ENCODE measurements around the gene DYNC1H1. TPM values are rescaled to one million over a fixed set of nuclear protein-coding genes. Genes with fewer than 3 reads are reported as not detected.

The DYNC1H1 gene
- total RNA-seq, 1 experiment from 2014 or later = 606 TPM

GRCh38 chr14:101965181-101965544 is 790 bp downstream of the DYNC1H1 start:
- intact Hi-C loops (cut with micrococcal nuclease) = no loop called here
- peak; percentile 44 for DNase-seq

GRCh38 chr14:101965770-101966722 is 1.7 kb downstream of the DYNC1H1 start:
- H3K27ac ChIP-seq (ENCODE audit: low read length) = peak overlapping the region; percentile 56
- intact Hi-C loops (cut with micrococcal nuclease) = loop anchor here (2.0 kb wide), 1 partner anchor 15 kb away; no protein-coding TSS in a partner anchor
- no peaks in the 10 kb centered on the region for H3K9me2 ChIP-seq (replicated peaks; ENCODE audit: low read length)
- peaks cover 26% of the 10 kb centered on the region for H3K36me3 ChIP-seq (ENCODE audit: low read depth, low read length)
- TF ChIP-seq CTCF (conservative IDR thresholded peaks at IDR 0.05; ENCODE audit: low read depth, low read length) (no peak), EZH2 (IDR thresholded peaks at IDR 0.05; ENCODE audit: low read length, unreplicated experiment) (no peak), EZH2phosphoT487 (IDR thresholded peaks at IDR 0.05; ENCODE audit: borderline replicate concordance, low read length) (no peak)
- peaks cover 13% of the 10 kb centered on the region; the same call in 1 of the 2 replicates for H4K20me1 ChIP-seq (ENCODE audit: low read length)
- POLR2A ChIA-PET (ENCODE audit: unreplicated experiment) = interaction anchor here (0.7 kb wide), 2 partner anchors 120 to 122 kb away, joined by 3 to 12 read pairs; no protein-coding TSS in a partner anchor
- DNase-seq = peak; percentile 48
- H3K4me1 ChIP-seq (ENCODE audit: insufficient read depth, low read length) = peaks cover 57% of the 10 kb centered on the region
- peak overlapping the region; percentile 81 for H3K4me3 ChIP-seq (ENCODE audit: low read length)
- no peaks in the 10 kb centered on the region for H3K9me3 ChIP-seq (ENCODE audit: low read length)
- TSS peak; percentile 38 for BruUV-seq (replicated peaks)
- no peaks in the 10 kb centered on the region for H3K27me3 ChIP-seq (ENCODE audit: low read length)
- H3K9ac ChIP-seq (ENCODE audit: low read length) = peak overlapping the region; percentile 91
- peaks cover 67% of the 10 kb centered on the region for H3K79me2 ChIP-seq (ENCODE audit: low read length)
- H2AFZ ChIP-seq (ENCODE audit: low read length) = no peak overlapping the region
- no peak for ATAC-seq
- H3F3A ChIP-seq (ENCODE audit: low read length, unreplicated experiment) = no peaks in the 10 kb centered on the region
- H3K4me2 ChIP-seq (ENCODE audit: low read length) = peak overlapping the region; percentile 88
- CTCF ChIA-PET = no interaction called here

More at GRCh38 chr14:101965181-101965544, 790 bp downstream of the DYNC1H1 start:
- ChIA-PET POLR2A (ENCODE audit: unreplicated experiment) (interaction anchor here (0.7 kb wide), 1 partner anchor 123 kb away, joined by 12 read pairs; no protein-coding TSS in a partner anchor), CTCF (no interaction called here)
- Histone ChIP-seq H3K9me2 (replicated peaks; ENCODE audit: low read length) (no peaks in the 10 kb centered on the region), H4K20me1 (ENCODE audit: low read length) (peaks cover 13% of the 10 kb centered on the region; the same call in 1 of the 2 replicates), H3K4me1 (ENCODE audit: insufficient read depth, low read length) (peaks cover 50% of the 10 kb centered on the region), H2AFZ (ENCODE audit: low read length) (no peak overlapping the region), H3K4me2 (ENCODE audit: low read length) (peak overlapping the region; percentile 88), H3K9ac (ENCODE audit: low read length) (peak overlapping the region; percentile 91), H3K79me2 (ENCODE audit: low read length) (peaks cover 58% of the 10 kb centered on the region), H3K9me3 (ENCODE audit: low read length) (no peaks in the 10 kb centered on the region), H3K27ac (ENCODE audit: low read length) (peak overlapping the region; percentile 56), H3K36me3 (ENCODE audit: low read depth, low read length) (peaks cover 26% of the 10 kb centered on the region), H3F3A (ENCODE audit: low read length, unreplicated experiment) (no peaks in the 10 kb centered on the region), H3K27me3 (ENCODE audit: low read length) (no peaks in the 10 kb centered on the region), H3K4me3 (ENCODE audit: low read length) (peak overlapping the region; percentile 81)
- TF ChIP-seq EZH2phosphoT487 (IDR thresholded peaks at IDR 0.05; ENCODE audit: borderline replicate concordance, low read length) (no peak), CTCF (conservative IDR thresholded peaks at IDR 0.05; ENCODE audit: low read depth, low read length) (no peak), EZH2 (IDR thresholded peaks at IDR 0.05; ENCODE audit: low read length, unreplicated experiment) (no peak)
- ATAC-seq = peak; percentile 7; the same call in 1 of the 2 replicates
- BruUV-seq (replicated peaks) = no TSS peak
